Mucosa of gallbladder (tissue), 1 donor: ENCODE results near the gene GTF2H1. TPM values are rescaled to one million over a fixed set of nuclear protein-coding genes. Genes with fewer than 3 reads are reported as not detected.
"Not testable (repeated sequence)": the region's sequence is repeated elsewhere in the genome, so short reads cannot be mapped to it uniquely, and the experiment has no call there.

Source experiments
- DNase-seq: peaks from one replicate; pipeline ENCODE4 v3.0.0-alpha.2; 2020; ENCODE audit warnings: low spot score
- total RNA-seq: library from RNA; stranded (reverse); gene quantifications from one replicate; pipeline ENCODE4 v1.2.1, GENCODE V29; 2021
- donor health status: DM: no; HTN: no; CAD: no.

The GTF2H1 gene
- total RNA-seq, 1 donor from 2014 or later: 35.7 TPM

DNA sequence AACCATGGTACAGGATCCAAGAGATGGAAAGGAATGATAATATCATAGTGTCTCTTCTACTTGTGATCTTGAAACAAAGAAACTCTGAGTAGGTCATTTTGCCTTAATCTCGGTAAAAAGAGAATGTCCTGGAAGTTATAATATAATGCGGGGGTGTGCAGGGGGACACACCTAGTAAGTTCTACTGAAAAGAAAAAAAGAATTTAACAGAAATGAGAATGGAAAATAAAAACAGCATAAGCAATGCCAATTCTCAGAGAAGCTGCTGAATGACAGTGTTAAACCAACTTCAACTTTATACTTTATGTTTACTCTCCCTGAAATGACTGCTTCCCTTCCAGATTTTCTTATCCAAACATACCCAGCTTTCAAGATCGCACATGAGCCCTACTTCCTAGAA lies 2.5 kb upstream of the GTF2H1 start:
- DNase-seq: no peak

DNA sequence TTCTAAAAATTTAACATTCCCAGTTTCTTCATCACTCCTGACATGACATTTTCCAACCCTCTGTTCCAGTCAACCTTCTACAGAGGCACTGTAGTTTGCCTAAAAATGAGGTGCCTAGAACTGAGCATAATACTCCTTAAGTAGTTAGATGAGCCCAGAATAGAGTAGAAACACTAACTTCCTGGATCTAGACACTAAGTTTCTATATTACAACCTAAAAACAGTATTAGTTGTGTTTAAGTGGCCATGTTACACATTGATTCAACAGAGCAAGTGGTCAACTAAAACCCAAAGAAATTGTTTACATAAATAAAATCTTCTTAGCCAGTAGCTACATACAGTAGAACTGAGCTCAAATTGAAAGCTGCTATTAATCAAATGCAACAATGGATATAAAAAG lies 1.8 kb upstream of the GTF2H1 start:
- no peak for DNase-seq

- DNase-seq: no peak
Measured at GRCh38 chr11:18321578-18321968, 794 bp upstream of the GTF2H1 start.

DNA sequence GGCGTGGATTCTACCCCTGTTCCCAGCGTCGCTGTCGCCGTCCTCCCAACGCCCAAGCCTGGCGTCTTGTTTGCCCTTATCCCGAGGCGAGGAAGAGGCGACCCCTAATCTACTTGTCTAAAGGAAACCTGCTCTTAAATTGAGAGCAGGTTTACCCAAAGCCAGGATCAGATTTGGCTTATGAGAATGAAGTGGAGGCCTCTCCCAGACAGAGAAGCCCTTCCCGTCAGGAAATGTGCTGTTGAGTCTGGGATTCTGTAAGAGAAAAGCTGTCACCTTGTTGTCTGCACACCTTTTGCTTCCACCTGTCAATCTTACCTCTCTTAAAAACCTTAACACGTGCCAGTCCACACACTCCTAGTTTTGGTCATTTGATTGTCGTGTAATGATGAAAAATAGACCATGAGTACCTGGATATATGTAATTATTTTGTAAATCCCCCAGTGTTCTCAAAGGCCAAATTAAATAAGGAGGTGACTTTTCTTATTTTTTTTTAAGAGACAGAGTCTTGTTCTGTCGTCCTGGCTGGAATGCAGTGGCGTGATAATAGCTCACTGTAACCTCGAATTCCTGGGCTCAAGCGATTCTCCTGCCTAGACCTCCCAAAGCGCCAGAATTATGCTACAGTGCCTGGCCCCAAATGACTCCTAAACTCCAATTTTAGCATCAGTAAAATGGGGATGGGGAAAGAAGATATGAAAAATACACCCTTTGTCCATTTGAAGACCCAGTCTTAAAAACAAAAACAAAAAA lies 627 bp downstream of the GTF2H1 start:
- no peak for DNase-seq

- DNase-seq: not testable (repeated sequence)
Measured at GRCh38 chr11:18323881-18324280, 1.5 kb downstream of the GTF2H1 start.

- no peak for DNase-seq
Measured at GRCh38 chr11:18324381-18324780, 2.0 kb downstream of the GTF2H1 start.

GRCh38 chr11:18329196-18329870 lies 7.0 kb downstream of the GTF2H1 start:
- no peak for DNase-seq

GRCh38 chr11:18330921-18331320 lies 8.6 kb downstream of the GTF2H1 start:
- no peak for DNase-seq

DNA sequence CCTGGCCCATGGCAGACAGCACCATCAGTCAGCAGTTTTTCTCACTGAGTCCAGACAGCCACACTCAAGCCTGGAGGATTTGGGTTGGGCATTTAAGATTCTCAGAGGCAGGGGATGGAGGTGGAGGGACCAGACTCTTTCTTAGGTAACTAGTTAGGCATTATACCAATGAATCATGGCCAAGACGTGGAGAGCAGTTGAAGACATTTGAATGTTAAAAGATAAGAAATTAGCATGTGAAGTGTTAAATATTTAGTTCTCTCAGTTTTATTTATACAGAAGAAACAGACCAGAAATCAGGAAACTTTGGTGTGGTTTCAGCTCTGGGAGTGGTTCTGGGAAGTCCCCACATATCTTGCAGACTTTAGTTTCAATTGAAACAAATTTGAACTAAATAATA lies 9.9 kb downstream of the GTF2H1 start:
- DNase-seq: no peak

DNA sequence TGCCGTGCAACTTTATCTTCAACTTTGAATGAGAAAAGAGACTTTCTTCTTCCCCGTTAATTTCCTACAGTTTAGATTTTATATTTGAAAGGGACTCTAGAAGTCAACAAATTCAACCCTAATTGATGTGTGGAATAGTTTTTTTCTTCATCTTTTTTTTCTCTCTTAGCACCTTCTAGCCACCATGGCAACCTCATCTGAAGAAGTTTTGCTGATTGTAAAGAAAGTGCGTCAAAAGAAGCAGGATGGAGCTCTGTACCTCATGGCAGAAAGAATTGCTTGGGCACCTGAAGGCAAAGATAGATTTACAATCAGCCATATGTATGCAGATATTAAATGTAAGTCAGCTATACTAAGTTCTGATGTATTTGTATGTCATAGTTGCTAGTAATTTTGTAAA lies 10.5 kb downstream of the GTF2H1 start:
- no peak for DNase-seq

- no peak for DNase-seq
Measured at GRCh38 chr11:18347471-18348125, 25.2 kb downstream of the GTF2H1 start.

DNA sequence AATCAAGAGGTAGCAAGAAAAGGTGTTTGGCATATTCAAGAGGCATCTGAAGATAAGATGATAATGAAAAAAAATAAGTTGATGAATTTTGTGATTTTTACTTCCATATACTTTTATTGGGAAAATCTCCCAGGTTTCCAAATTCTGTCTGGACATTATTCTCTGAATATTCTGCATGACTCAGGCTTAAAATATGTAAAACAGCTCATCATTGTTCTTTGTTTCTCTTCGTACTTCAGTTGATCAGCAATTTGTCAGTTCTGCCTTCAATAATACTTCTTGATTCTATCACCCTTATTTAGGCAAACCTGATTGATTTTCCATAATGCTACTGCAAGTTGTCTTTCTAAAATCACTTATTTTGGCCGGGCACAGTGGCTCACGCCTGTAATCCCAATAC lies 30.2 kb downstream of the GTF2H1 start:
- no peak for DNase-seq

GRCh38 chr11:18358646-18359045 lies 36.3 kb downstream of the GTF2H1 start:
- DNase-seq: no peak

GRCh38 chr11:18361154-18361553 lies 38.8 kb downstream of the GTF2H1 start:
- no peak for DNase-seq

GRCh38 chr11:18364495-18365073 lies 42.2 kb downstream of the GTF2H1 start:
- DNase-seq: no peak

GRCh38 chr11:18365741-18366140 lies 43.4 kb downstream of the GTF2H1 start:
- DNase-seq: no peak

GRCh38 chr11:18366286-18366685 lies 43.9 kb downstream of the GTF2H1 start:
- DNase-seq: no peak

DNA sequence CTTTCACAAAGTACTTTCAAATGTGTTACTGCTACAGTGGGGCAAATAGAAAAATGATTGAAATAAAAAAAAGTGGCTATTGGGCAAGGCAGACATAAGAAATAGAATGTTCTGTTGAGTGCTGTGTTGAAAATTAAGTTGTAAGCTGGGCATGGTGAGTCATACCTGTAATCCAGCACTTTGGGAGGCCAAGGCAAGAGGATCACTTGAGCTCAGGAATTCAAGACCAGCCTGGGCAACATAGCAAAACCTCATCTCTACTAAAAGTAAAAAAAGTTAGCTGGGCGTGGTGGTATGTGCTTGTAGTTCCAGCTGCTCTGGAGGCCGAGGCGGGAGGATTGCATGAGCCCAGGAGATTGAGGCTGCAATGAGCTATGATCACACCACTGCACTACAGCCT lies 45.1 kb downstream of the GTF2H1 start:
- no peak for DNase-seq

DNA sequence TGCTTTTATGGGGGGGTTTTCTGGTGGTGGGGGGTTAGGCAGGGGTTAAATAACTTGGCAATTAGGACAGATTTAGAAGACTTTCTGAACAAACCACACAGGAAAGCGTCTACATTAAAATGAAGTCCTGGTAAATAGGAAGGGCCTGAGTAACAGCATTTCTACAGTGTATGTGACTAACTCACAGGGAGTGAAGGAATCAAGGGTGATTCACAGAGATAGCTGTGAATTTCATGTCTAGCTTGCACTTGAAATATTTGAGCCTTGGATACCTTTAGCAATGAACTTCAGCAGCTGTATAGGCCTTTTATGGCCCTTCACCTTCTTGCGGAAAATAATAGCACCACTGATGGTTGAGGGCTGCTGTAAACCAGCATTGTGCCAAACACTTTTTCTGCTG lies 45.9 kb downstream of the GTF2H1 start:
- no peak for DNase-seq

DNA sequence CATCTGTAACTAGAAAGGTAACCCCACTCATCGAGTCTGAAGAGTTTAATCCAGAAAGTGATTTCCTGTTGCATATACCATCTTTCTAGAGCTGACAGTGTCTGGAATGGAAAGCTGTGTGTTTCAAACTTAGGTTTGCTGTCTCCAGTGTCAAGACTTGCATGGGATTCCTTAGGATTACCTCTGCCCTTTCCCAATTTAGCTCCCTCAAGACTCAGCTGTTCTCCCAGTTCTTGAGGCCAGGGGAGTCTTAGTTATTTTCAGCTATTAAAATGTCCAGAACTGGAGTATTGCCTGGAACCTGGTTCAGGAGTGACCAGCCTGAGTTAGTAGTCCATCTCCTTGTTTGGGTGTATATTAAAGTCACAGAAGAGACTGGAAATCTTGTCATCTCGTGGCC lies 47.0 kb downstream of the GTF2H1 start:
- no peak for DNase-seq

GRCh38 chr11:18371279-18371678 lies 48.9 kb downstream of the GTF2H1 start:
- DNase-seq: no peak

DNA sequence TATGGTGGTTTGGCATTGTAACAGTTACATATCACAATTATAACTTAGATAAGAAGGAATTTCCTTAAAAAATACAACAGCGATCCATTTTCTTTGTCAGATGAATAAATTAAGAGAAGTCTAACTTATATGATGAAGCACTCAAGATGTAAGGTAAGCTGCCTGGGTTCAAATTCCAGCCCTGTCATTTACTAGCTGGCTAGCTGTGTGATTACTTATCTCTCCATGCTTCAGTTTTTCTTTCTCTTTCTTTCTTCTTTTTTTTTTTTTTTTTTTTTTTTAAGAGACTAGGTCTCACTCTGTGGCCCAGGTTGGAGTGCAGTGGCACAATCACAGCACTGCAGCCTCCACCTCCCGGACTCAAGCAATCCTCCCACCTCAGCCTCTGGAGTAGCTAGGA lies 49.8 kb downstream of the GTF2H1 start:
- no peak for DNase-seq

- DNase-seq: no peak
Measured at GRCh38 chr11:18374956-18375355, 52.6 kb downstream of the GTF2H1 start.
